Mesodermal cell (in vitro differentiated cells): ENCODE data around the gene UBA7.
"Not testable (repeated sequence)": the region's sequence is repeated elsewhere in the genome, so short reads cannot be mapped to it uniquely, and the experiment has no call there.

ENCODE experiments used
- H3K27ac ChIP-seq: 2 replicates; pipeline ENCODE4 v1.7.0; 2013; ENCODE audit warnings: mild to moderate bottlenecking, low read depth, low read length, moderate library complexity; ENCODE audit not compliant: severe bottlenecking
- H3K36me3 ChIP-seq: 2 replicates; pipeline ENCODE4 v1.7.1; 2013; ENCODE audit warnings: mild to moderate bottlenecking, low read length, moderate library complexity; ENCODE audit not compliant: control insufficient read depth, insufficient read depth
- H3K4me1 ChIP-seq: one replicate; pipeline ENCODE4 v1.7.1; 2013; ENCODE audit warnings: mild to moderate bottlenecking, low read length; ENCODE audit not compliant: insufficient read depth, control insufficient read depth, poor library complexity, severe bottlenecking
- H3K4me3 ChIP-seq: 2 replicates; pipeline ENCODE4 v1.7.0; 2013; ENCODE audit warnings: low read length, control low read depth, mild to moderate bottlenecking; ENCODE audit not compliant: insufficient read depth, poor library complexity, severe bottlenecking; ENCODE audit errors: extremely low read depth
- H3K9me3 ChIP-seq: 2 replicates; pipeline ENCODE4 v1.7.1; 2013; ENCODE audit warnings: mild to moderate bottlenecking, low read length, moderate library complexity; ENCODE audit not compliant: control insufficient read depth
- WGBS, 2 experiments: methylation state at CpG; one replicate each; pipeline ENCODE4 v1.1.5; 2013; ENCODE audit warnings: missing lambda C conversion rate in 2 of 2; ENCODE audit not compliant: insufficient coverage in 2 of 2; 5-methylcytosine and 5-hydroxymethylcytosine counted together

Gene UBA7

DNA sequence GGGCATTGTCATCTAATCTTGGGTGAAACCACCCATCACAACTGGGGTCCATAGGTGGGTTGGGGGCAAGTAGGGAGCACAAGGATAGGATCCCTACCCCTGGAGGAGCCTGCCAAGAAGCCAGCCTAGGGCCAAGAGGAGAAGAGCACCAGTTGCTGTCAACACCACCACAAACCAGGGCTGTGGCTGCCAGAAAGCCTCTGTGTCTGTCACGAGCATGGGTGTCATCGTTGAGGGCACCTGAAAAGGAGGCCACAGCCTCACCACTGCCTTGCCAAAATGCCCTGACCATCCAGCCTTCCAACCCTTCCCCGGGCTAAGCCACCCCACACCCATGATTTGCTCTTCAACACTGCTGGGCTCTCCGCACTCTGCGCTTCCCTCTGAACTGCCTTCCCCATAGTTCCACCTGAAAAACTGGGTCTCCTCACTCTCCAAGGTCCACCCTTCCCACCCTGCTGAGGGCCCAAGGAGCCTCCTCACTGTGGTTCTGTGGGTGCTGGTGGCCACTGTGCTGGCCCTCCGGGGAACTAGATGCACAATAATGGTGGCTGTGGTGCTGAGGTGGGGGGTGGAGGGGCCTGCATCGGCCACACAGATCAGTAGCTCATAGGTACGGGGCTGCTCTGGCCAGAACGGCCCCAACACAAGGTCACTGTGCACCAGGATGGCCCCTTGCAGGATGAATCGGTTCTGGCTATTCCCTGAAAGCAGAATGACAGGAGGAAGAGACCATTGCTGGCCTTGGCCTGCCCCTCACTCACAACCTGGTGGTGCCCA, 21.2 kb downstream of the UBA7 start:
- Histone ChIP-seq H3K36me3 (no peaks in the 10 kb centered on the region), H3K4me1 (peaks cover 18% of the 10 kb centered on the region), H3K27ac (no peak overlapping the region), H3K9me3 (no peaks in the 10 kb centered on the region), H3K4me3 (no peak overlapping the region)
- 94% methylated on average over 8 to 10 of the region's 10 CpGs for WGBS, 2 experiments

- H3K36me3 ChIP-seq = no peaks in the 10 kb centered on the region
- no peaks in the 10 kb centered on the region for H3K9me3 ChIP-seq
- H3K4me1 ChIP-seq = peaks cover 18% of the 10 kb centered on the region
- H3K4me3 ChIP-seq = no peak overlapping the region
- peak overlapping the region; percentile 18 for H3K27ac ChIP-seq
- 93 to 95% methylated on average over 4 of the region's 4 CpGs for WGBS, 2 experiments
Measured at GRCh38 chr3:49791571-49791970, 22.2 kb downstream of the UBA7 start.

GRCh38 chr3:49790626-49791411, 22.9 kb downstream of the UBA7 start:
- 40 to 62% methylated on average over 2 to 3 of the region's 9 CpGs for WGBS, 2 experiments
- Histone ChIP-seq H3K4me1 (peaks cover 18% of the 10 kb centered on the region), H3K27ac (peak overlapping the region; percentile 30), H3K9me3 (no peaks in the 10 kb centered on the region), H3K4me3 (no peak overlapping the region), H3K36me3 (no peaks in the 10 kb centered on the region)

DNA sequence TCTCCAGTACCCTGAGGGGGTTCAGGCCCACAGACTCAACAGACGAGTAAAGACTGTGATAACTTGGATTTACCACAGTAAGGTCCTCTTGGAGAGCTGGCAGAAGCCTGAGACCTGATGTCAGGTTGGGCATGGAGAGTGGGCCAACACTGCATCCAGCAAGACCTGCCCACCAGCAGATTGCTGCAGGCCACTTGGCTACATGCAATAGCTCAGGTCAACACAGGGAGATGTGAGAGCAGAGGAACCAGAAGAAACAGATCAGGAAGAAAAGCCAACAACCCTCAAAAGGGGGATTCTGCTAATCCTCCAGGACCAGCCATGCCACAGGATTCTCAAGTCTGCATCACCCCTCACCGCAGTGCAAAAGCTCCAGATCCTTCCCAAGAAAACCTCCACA, 25.7 kb downstream of the UBA7 start:
- 100% methylated on average over 1 to 2 of the region's 2 CpGs for WGBS, 2 experiments
- Histone ChIP-seq H3K4me3 (no peak overlapping the region), H3K36me3 (peaks cover 21% of the 10 kb centered on the region), H3K9me3 (no peaks in the 10 kb centered on the region), H3K4me1 (peaks cover 18% of the 10 kb centered on the region), H3K27ac (no peak overlapping the region)

DNA sequence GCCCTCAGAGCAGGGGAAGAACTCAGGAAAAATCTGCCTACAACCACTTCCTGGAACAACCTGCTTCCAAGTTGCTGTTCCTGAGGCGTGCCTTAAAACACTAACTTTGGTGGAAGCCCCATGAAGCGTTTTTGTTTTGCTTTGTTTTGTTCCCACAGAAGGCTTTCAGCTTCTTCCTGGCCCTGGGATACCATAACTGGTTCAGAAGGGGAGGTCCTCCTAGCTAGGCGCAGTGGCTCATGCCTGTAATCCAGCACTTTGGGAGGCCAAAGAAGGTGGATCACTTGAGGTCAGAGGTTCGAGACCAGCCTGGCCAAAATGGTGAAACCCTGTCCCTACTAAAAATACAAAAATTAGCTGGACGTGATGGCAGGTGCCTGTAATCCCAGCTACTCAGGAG, 26.2 kb downstream of the UBA7 start:
- H3K4me1 ChIP-seq = peaks cover 18% of the 10 kb centered on the region
- peak overlapping the region; percentile 49 for H3K27ac ChIP-seq
- H3K9me3 ChIP-seq = no peaks in the 10 kb centered on the region
- no peak overlapping the region for H3K4me3 ChIP-seq
- 85 to 92% methylated on average over 2 to 5 of the region's 5 CpGs for WGBS, 2 experiments
- peaks cover 25% of the 10 kb centered on the region for H3K36me3 ChIP-seq

DNA sequence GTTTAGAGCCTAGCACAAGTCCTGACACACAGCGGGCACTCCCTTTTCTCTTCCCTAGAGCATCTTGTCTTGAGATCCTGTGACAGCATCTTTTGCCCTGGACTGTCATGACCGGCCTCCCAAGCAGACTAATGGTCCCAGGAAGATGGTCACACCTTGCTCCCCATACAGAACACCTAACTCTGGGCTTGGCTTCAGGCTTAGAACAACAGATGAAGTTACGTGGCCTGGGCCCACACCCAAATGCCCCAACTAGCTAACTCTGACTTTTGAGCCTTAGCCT, 26.6 kb downstream of the UBA7 start:
- H3K27ac ChIP-seq = peak overlapping the region; percentile 87
- 87 to 97% methylated on average over 2 to 3 of the region's 3 CpGs for WGBS, 2 experiments

GRCh38 chr3:49786357-49787181, 27.2 kb downstream of the UBA7 start, which contains the start of gene IP6K1:
Gene IP6K1, minus strand, starts transcription at chr3:49786542. Its CDS starts 38,502 bp downstream, at chr3:49748040.
- peaks cover 29% of the 10 kb centered on the region for H3K36me3 ChIP-seq
- 9 to 10% methylated on average over 48 to 55 of the region's 55 CpGs for WGBS, 2 experiments

More for the DNA sequence above, 26.6 kb downstream of the UBA7 start:
- Histone ChIP-seq H3K4me1 (peaks cover 17% of the 10 kb centered on the region), H3K36me3 (peaks cover 29% of the 10 kb centered on the region), H3K4me3 (no peak overlapping the region), H3K9me3 (no peaks in the 10 kb centered on the region)

GRCh38 chr3:49785565-49786356, 28.0 kb downstream of the UBA7 start:
- H3K36me3 ChIP-seq = peaks cover 36% of the 10 kb centered on the region
- peak overlapping the region; percentile 89 for H3K4me3 ChIP-seq
- peak overlapping the region; percentile 74 for H3K27ac ChIP-seq
- H3K9me3 ChIP-seq = no peaks in the 10 kb centered on the region
- peaks cover 8% of the 10 kb centered on the region for H3K4me1 ChIP-seq
- WGBS, 2 experiments = 6 to 8% methylated on average over 45 to 50 of the region's 50 CpGs

More at GRCh38 chr3:49786357-49787181, 27.2 kb downstream of the UBA7 start, which contains the start of gene IP6K1:
- Histone ChIP-seq H3K27ac (peak within 1 kb of the TSS; percentile 87), H3K9me3 (no peaks in the 10 kb centered on the region), H3K4me3 (peak within 1 kb of the TSS; percentile 89), H3K4me1 (peaks cover 14% of the 10 kb centered on the region)

GRCh38 chr3:49782277-49782676, 31.5 kb downstream of the UBA7 start:
- H3K4me3 ChIP-seq, H3K27ac ChIP-seq, H3K4me1 ChIP-seq, H3K9me3 ChIP-seq: not testable (repeated sequence)
- peaks cover 65% of the 10 kb centered on the region for H3K36me3 ChIP-seq
- 96 to 97% methylated on average over 7 to 9 of the region's 9 CpGs for WGBS, 2 experiments
